22Rv1 (cell line): ENCODE results near the gene METTL26.

Source experiments
- H3K27ac ChIP-seq: fragments of 450-650 bp; 2 replicates; pipeline ENCODE4 v1.5.1; 2017
- CTCF ChIP-seq: fragments of 450-650 bp; IDR thresholded peaks from 2 replicates; pipeline ENCODE4 v1.5.1; 2017; ENCODE audit warnings: mild to moderate bottlenecking
- ZFX ChIP-seq: fragments of 450-650 bp; IDR thresholded peaks from 2 replicates; pipeline ENCODE4 v1.6.1; 2017; ENCODE audit warnings: antibody characterized with exemption, borderline replicate concordance

Gene METTL26

GRCh38 chr16:616733-617586 is 19.1 kb downstream of the METTL26 start:
- no peak overlapping the region for H3K27ac ChIP-seq
- TF ChIP-seq ZFX (no peak), CTCF (no peak)

- H3K27ac ChIP-seq, result no peak overlapping the region
- no peak for TF ChIP-seq CTCF
- no peak for TF ChIP-seq ZFX
These were observed 21.0 kb downstream of the METTL26 start for GRCh38 chr16:615122-615521.

- H3K27ac ChIP-seq, result no peak overlapping the region
- TF ChIP-seq CTCF (peak; percentile 49), ZFX (no peak)
These were observed 25.4 kb downstream of the METTL26 start for GRCh38 chr16:610513-611381.

- no peak overlapping the region for H3K27ac ChIP-seq
- no peak for TF ChIP-seq CTCF
These were observed 26.1 kb downstream of the METTL26 start for GRCh38 chr16:609984-610383.

GRCh38 chr16:609316-609715 is 26.8 kb downstream of the METTL26 start:
- H3K27ac ChIP-seq, result no peak overlapping the region
- no peak for TF ChIP-seq ZFX
- no peak for TF ChIP-seq CTCF

- H3K27ac ChIP-seq, result no peak overlapping the region
- TF ChIP-seq ZFX (no peak), CTCF (no peak)
These were observed 28.1 kb downstream of the METTL26 start for GRCh38 chr16:608019-608418.
